GM19240 (cell line): Measurements from ENCODE around the gene ALCAM.

Source experiments
- DNase-seq: peaks from one replicate; pipeline ENCODE4 v3.0.0; 2011; ENCODE audit warnings: low spot score; ENCODE audit not compliant: insufficient read length

The ALCAM gene

GRCh38 chr3:105526360-105527111 is 159.8 kb downstream of the ALCAM start:
- no peak for DNase-seq

DNA sequence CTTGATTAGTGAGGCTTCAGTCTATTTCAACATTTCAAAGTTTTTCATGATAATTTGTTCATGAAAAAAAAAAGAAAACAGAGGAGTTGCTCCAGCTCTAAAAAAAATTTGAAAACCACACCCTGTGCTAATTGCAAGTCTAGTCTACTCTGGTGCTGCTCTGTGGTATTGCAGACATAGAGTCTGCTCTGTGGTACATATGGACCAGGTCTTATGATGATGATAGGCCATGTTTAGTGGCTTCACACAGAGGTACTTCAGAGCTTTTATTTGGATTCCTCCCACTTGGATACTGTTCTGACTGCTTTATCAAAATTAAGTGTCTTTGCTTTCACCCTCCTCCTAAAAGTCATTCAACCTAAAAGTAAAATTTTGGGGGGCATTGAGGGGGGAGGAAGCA is 160.8 kb downstream of the ALCAM start:
- no peak for DNase-seq

DNA sequence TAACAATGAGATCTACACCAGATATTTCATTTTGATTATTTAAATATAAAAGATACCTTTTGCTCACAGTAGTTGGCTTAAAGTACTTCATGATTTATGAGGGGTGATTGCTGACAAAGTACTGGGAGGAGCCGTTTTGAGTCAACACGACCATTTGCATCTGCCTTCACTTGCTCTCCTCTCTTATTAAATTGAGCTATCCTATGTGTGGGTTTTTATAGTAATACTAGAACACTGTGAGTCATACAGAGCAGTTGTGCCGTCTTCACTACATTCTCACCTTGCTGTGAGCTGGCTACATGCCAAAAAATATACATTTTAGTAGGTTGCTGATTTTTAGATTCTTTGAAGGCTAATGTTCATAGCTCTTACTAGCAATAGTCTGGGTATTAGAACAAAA is 161.2 kb downstream of the ALCAM start:
- no peak for DNase-seq

DNA sequence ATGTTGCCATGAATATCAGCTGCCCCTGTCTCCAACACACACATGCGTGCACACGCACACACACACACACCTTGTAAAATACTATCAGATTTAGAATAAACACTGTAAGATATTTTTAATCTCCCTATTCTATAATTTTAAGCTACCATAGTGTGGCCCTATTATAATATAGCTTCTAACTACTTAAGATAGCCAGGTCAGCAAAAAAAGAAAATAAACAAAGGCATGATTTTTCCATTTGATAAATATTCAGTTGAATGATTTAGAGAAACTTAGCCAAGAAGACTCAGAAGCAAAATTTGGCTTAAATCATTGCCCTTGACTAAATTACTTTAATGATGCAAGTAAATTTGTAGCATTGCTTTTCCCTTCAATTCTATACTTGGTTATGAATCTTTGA is 162.2 kb downstream of the ALCAM start:
- no peak for DNase-seq

DNA sequence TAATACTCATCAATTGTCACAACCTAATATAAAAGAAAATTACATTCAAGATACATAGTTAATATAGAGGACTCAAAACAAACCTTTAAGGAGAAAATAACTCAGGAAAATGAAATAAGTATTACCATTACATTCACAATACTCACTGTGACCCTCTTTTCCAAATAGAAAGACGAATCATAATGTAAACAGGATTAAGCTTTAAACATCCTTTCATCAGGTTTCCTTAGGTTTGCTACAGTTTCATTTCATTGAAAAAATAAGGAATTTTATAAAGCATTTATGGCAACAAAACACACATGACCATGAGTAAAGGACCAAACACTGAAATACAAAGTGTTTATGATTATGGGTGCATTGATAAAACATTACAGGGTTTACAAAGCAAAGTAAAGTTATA is 162.7 kb downstream of the ALCAM start:
- no peak for DNase-seq

- no peak for DNase-seq
Measured at GRCh38 chr3:105532251-105532650, 165.5 kb downstream of the ALCAM start.

DNA sequence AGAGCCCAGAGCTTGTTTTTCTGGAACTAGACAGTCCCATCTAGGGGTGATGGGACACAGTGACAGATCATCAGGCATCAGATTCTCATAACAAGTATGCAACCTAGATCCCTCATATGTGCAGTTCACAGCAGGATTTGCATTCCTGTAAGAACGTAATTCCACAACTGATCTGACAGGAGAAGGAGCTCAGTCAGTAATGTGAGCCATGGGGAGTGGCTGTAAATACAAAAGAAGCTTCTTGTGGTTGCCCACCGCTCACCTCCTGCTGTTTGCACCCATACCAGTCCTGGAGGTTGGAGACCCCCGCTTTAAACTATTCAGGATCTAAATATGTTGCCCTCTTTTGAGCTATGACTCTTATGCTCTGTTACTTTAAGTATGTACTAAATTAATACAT is 167.3 kb downstream of the ALCAM start:
- DNase-seq: no peak

- DNase-seq: no peak
Measured at GRCh38 chr3:105534491-105534890, 167.8 kb downstream of the ALCAM start.

DNA sequence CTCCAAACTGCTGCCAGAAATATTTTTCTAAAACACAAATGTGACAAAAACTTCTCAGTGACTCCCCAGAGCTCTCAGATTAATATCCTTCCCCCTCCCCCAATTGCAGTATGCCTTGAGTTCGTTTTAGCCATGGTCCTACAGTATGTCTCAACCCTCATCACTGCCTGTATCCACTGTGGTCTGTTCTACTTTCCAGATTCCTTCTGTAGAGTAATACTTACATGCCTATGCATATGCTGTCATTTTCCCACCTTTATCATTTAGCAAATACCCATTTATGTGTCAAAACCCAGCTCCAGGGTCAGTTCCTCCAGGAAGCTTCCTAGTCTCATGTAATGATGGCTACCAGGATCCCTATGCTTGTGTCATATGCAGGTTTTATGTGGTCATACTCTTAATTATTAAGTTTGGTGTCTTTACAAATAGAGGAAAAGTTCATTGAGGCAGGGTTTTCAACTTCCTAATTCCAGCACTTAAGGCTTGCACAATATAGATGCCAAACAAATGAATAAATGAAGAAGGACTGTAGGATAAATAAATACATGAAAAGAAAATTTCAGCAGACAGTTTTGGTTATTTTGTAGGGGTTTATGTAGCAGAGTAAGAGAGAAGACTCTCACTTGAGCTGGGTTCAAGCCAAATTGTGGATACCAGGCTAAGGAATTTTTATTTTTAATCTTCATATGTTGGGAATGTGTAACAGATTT is 170.8 kb downstream of the ALCAM start:
- DNase-seq: no peak

- DNase-seq: no peak
Measured at GRCh38 chr3:105538483-105538882, 171.8 kb downstream of the ALCAM start.

GRCh38 chr3:105539897-105540296 is 173.2 kb downstream of the ALCAM start:
- no peak for DNase-seq

DNA sequence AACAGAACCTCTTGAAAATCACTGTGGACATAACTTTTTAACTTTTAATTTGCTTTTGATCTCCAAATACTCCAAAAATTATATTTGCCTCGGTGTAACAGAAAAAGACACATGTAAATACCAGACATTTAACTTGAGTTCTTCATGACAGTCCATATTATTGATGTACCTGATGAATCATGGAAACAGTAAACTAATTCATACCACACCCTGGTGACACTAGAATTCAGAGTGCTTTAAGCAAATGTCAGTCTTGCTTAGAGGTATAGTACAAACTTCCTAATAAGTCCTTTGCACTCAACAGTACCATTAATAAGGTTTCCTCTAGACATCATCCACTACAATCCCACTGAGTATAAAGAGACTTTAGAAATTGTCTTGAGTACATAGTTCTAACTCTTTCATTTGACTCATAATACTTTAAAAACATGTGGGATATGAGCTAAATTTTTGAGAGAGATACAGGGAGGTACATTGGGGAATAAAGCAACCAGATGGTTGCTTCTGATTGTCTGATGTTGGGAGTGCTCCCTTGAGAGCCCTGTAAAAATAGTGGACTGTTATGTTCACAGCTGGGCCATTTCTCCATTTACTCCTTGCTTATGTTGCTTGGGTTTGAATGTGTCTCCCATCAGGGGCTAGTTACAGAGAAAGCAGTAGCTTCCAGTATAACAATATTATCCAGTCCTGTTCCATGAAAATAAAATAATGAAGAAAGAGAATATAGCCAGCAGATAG is 175.7 kb downstream of the ALCAM start:
- DNase-seq: no peak

DNA sequence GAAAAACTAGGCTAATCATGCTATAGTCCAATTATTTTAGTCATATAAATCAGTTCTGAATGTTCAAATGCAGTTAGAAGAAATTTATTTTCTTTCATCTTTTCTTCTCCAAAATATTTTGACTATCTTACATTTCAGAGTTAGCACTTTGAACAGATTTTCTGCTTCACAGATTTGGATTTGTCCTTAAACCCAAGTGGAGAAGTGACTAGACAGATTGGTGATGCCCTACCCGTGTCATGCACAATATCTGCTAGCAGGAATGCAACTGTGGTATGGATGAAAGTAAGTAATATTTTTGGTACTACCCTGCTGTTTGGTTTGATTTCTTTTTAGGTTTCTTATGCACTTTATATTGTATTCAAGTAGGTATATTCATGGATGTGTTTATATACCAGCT is 178.3 kb downstream of the ALCAM start:
- DNase-seq: no peak

DNA sequence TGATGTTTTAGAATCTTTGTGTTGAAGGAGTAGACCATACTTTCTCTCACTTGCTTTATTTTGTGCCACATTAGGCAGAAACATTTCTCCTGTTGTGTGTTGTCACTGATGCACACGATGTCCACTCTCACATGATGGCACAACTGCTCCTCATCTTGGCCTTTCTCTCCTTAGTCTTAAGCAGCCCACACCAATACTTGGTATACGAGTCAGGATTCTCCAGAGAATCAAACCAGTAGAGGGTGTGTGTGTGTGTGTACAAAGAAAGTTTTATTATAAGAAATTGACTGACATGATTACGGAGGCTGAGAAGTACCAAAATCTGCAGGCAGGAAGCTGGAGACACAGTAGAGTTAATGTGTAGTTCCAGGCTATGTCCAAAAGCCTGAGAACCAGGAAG is 187.1 kb downstream of the ALCAM start:
- DNase-seq: no peak

GRCh38 chr3:105555206-105555605 is 188.5 kb downstream of the ALCAM start:
- DNase-seq: no peak

DNA sequence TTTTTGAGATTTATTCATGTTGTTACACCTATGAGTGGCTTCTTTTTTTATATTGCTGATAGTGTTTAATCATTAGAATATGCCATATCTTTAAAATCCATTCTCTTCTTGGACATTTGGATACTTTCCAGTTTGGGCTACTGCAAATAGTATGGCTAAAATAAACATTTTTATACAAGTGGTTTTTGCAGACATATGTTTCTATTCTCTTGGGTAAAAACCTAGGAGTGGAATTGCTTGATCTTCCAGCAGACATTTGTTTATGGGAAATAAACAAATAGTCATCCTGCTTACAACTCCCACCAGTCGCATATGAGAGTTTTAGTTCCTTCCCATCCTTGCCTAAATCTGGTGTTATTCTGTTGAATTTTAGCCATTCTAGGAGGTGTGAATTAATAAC is 193.1 kb downstream of the ALCAM start:
- DNase-seq: no peak

DNA sequence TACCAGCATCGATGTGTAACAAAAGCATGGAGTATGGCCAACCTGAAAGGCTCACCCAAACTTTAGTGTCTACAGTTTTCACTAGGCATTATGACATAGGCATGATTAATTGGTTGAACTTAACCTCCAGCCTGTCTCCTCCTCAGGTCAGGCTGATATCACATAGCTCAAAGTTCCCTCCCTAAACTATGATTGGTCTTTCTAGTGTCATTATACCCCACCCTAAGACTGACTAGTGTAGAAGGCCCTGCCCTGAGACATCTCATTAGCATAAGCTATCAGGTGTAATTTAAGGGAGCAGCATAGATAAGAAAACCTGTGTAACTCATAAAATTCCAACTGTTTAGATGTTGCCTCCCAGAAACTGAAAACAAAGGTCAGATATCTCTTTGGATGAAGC is 195.2 kb downstream of the ALCAM start:
- no peak for DNase-seq

DNA sequence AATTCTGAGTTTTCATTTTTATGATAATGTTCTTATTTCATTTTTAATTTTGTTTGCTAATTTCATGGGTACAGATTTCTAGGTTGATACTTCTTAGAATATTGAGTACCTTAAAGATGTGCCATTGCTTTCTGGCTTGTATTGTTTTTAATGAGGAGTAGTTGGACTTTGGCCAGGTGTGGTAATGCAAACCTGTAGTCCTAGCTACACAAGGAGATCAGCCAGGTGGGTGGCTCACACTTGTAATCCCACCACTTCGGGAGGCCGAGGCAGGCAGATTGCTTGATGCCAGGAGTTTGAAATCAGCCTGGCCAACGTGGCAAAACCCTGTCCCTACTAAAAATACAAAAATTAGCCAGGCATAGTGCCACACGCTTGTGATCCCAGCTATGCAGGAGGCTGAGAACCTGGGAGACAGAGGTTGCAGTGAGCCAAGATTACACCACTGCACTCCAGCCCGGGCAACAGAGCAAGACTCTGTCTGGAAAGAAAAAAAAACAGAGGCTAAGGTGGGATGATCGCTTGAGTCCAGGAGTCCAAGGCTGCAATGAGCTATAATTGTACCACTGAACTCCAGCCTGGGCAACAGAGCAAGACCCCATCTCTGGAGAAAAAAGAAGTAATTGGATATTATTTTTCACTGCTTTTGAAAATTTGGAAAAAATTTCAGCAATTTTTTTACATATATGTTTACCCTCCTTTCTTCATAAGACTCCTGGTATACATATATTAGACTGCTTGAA is 198.0 kb downstream of the ALCAM start:
- no peak for DNase-seq

- no peak for DNase-seq
Measured at GRCh38 chr3:105571005-105571404, 204.3 kb downstream of the ALCAM start.

DNA sequence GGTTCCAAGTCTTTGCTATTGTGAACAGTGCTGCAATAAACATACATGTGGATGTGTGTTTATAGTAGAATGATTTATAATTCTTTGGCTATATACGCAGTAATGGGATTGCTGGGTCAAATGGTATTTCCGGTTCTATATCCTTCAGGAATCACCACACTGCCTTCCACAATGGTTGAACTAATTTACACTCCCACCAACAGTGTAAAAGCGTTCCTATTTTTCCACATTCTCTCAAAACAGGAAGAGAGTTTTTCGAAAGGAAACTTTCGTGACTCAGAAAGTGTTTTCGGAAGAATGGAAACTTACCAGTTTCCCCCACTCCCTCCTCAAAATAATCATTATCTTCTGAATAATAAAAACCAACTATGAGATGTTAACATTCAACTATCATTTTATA is 205.8 kb downstream of the ALCAM start:
- DNase-seq: no peak

- no peak for DNase-seq
Measured at GRCh38 chr3:105579439-105579838, 212.7 kb downstream of the ALCAM start.
